ENCODE results near the gene VSX1. TPM values are rescaled to one million over a fixed set of nuclear protein-coding genes. Genes with fewer than 3 reads are reported as not detected.

The VSX1 gene
- polyA plus RNA-seq, 1 donor from 2014 or later = not detected

- H3K9me3 ChIP-seq (ENCODE audit: low read length) = peaks cover 9% of the 10 kb centered on the region
- no peak overlapping the region for H3K4me2 ChIP-seq (ENCODE audit: low read length)
- no peak overlapping the region for H3K27ac ChIP-seq (ENCODE audit: low read length)
- H3K36me3 ChIP-seq (ENCODE audit: insufficient read depth, low read length) = no peaks in the 10 kb centered on the region
- peaks cover 42% of the 10 kb centered on the region for H3K27me3 ChIP-seq (ENCODE audit: insufficient read depth, low read depth, low read length)
- no peak overlapping the region for H2AFZ ChIP-seq (ENCODE audit: low read depth, low read length)
- H3K9ac ChIP-seq (ENCODE audit: low read length) = no peak overlapping the region
- TF ChIP-seq MXI1 (conservative IDR thresholded peaks at IDR 0.05; ENCODE audit: poor library complexity, severe bottlenecking) (no peak), POLR2AphosphoS5 (IDR thresholded peaks at IDR 0.05) (no peak), RAD21 (conservative IDR thresholded peaks at IDR 0.05) (no peak), TAF1 (IDR thresholded peaks at IDR 0.05; ENCODE audit: low read depth) (no peak)
- H3F3A ChIP-seq (ENCODE audit: insufficient read depth, low read length, poor library complexity, severe bottlenecking) = no peaks in the 10 kb centered on the region
- H3K9me2 ChIP-seq (ENCODE audit: insufficient read depth, low read length) = no peaks in the 10 kb centered on the region
- no peaks in the 10 kb centered on the region for H4K20me1 ChIP-seq (ENCODE audit: insufficient read depth)
- no peak overlapping the region for H3K4me3 ChIP-seq (ENCODE audit: low read length)
- H3K79me2 ChIP-seq (replicated peaks; ENCODE audit: insufficient read depth, low read length) = no peaks in the 10 kb centered on the region
Measured at GRCh38 chr20:25087186-25087929, 5.4 kb upstream of the VSX1 start.

GRCh38 chr20:25085756-25086495 lies 4.0 kb upstream of the VSX1 start:
- H3K4me2 ChIP-seq (ENCODE audit: low read length) = no peak overlapping the region
- no peaks in the 10 kb centered on the region for H3K9me2 ChIP-seq (ENCODE audit: insufficient read depth, low read length)
- H3K36me3 ChIP-seq (ENCODE audit: insufficient read depth, low read length) = no peaks in the 10 kb centered on the region
- H3K27me3 ChIP-seq (ENCODE audit: insufficient read depth, low read depth, low read length) = peaks cover 56% of the 10 kb centered on the region
- no peak overlapping the region for H3K9ac ChIP-seq (ENCODE audit: low read length)
- H3K27ac ChIP-seq (ENCODE audit: low read length) = no peak overlapping the region
- no peaks in the 10 kb centered on the region for H4K20me1 ChIP-seq (ENCODE audit: insufficient read depth)
- H3K9me3 ChIP-seq (ENCODE audit: low read length) = peaks cover 12% of the 10 kb centered on the region
- no peaks in the 10 kb centered on the region for H3F3A ChIP-seq (ENCODE audit: insufficient read depth, low read length, poor library complexity, severe bottlenecking)
- H3K79me2 ChIP-seq (replicated peaks; ENCODE audit: insufficient read depth, low read length) = no peaks in the 10 kb centered on the region
- no peak overlapping the region for H2AFZ ChIP-seq (ENCODE audit: low read depth, low read length)
- no peak for TF ChIP-seq EP300 (conservative IDR thresholded peaks at IDR 0.05; ENCODE audit: poor library complexity, severe bottlenecking)
- no peak for TF ChIP-seq TAF1 (IDR thresholded peaks at IDR 0.05; ENCODE audit: low read depth)
- no peak for TF ChIP-seq REST (IDR thresholded peaks at IDR 0.05; ENCODE audit: borderline replicate concordance)
- TF ChIP-seq EZH2 (IDR thresholded peaks at IDR 0.05; ENCODE audit: borderline replicate concordance, insufficient read depth, low read length, poor library complexity, severe bottlenecking) = no peak
- no peak for TF ChIP-seq RAD21 (conservative IDR thresholded peaks at IDR 0.05)
- TF ChIP-seq POLR2AphosphoS5 (IDR thresholded peaks at IDR 0.05) = no peak
- TF ChIP-seq MXI1 (conservative IDR thresholded peaks at IDR 0.05; ENCODE audit: poor library complexity, severe bottlenecking) = no peak
- TF ChIP-seq CTCF (IDR thresholded peaks at IDR 0.05; ENCODE audit: poor library complexity, severe bottlenecking) = no peak
- TF ChIP-seq SMC3 (conservative IDR thresholded peaks at IDR 0.05; ENCODE audit: poor library complexity) = no peak
- H3K4me3 ChIP-seq (ENCODE audit: low read length) = no peak overlapping the region
